DOHH2 (cell line): Measurements from ENCODE around the gene ESYT2.

ENCODE experiments used
- CTCF ChIP-seq: fragments of 200-600 bp; sonication (generic); IDR thresholded peaks from one replicate; pipeline ENCODE4 v1.5.1; 2014; ENCODE audit warnings: antibody characterized with exemption, mild to moderate bottlenecking, low read depth, low read length; ENCODE audit not compliant: poor library complexity, severe bottlenecking
- EZH2phosphoT487 ChIP-seq: fragments of 200-600 bp; sonication (generic); IDR thresholded peaks from 2 replicates; pipeline ENCODE4 v1.6.1; 2017; ENCODE audit warnings: borderline replicate concordance, mild to moderate bottlenecking, antibody characterized with exemption, low read length, moderate library complexity, mixed read lengths

GRCh38 chr7:158865462-158865922, 36.2 kb upstream of the ESYT2 start:
- TF ChIP-seq CTCF = no peak
- no peak for TF ChIP-seq EZH2phosphoT487
